K562 (cell line): Measurements from ENCODE around the gene HAUS7. TPM values are rescaled to one million over a fixed set of nuclear protein-coding genes. Genes with fewer than 3 reads are reported as not detected.

Source experiments
- ATAC-seq: fragments of 200-7000 bp; cut with Tn5 transposase; 3 replicates; pipeline ENCODE4 v1.9.1; 2020; ENCODE audit warnings: moderate library complexity
- BruUV-seq: library from RNA; stranded (reverse); fragments of 400-500 nt; replicated peaks from 2 replicates; lab custom pipeline; 2021; lab: Mats Ljungman, UMichigan
- CTCF ChIA-PET: fragments of 300-600 bp; formaldehyde crosslinking; extraction: SDS; loops from one replicate; lab custom pipeline; 2021; ENCODE audit warnings: low intra/inter-chr PET ratio; lab: Yijun Ruan, JAX
- POLR2A ChIA-PET: fragments of 300-600, 350-650 bp; sonication (Branson Sonifier 250); formaldehyde crosslinking; extraction: SDS; loops from one replicate; lab custom pipeline; 2021; ENCODE audit warnings: antibody characterized with exemption, inconsistent platforms; lab: Yijun Ruan, JAX
- DNase-seq, 4 experiments: peaks; one replicate each; pipeline versions ENCODE4 v3.0.0 to v3.0.0-alpha.2; 2011 to 2018; ENCODE audit warnings: low spot score in 3 of 4, mixed read lengths in 3 of 4; ENCODE audit errors: extremely low read depth in 1 of 4
- FAIRE-seq: peaks from 2 replicates; lab custom pipeline; 2011; peaks lifted over from hg19 to GRCh38; lab: Jason Lieb, UNC
- H2AFZ ChIP-seq: 2 replicates; pipeline ENCODE4 v1.6.0; 2011; ENCODE audit warnings: low read depth, low read length, control low read depth, inconsistent platforms
- H3K27ac ChIP-seq: fragments of 200-600 bp; 3 replicates; pipeline ENCODE4 v1.8.0; 2011; ENCODE audit warnings: low read depth, mild to moderate bottlenecking, control low read depth, inconsistent platforms, low read length, moderate library complexity, mixed read lengths; ENCODE audit errors: extremely low read depth
- H3K27me3 ChIP-seq, 2 experiments: fragments of 300-600 bp in 1 of 2; 2 replicates in 1 of 2; 3 replicates in 1 of 2; pipeline versions ENCODE4 v1.6.0 to v1.8.0; 2011; ENCODE audit warnings: inconsistent platforms in 2 of 2, low read length in 2 of 2, mild to moderate bottlenecking in 1 of 2, mixed read lengths in 1 of 2, moderate library complexity in 1 of 2; ENCODE audit not compliant: control insufficient read depth in 2 of 2, insufficient read depth in 2 of 2
- H3K36me3 ChIP-seq: fragments of 300-600 bp; 3 replicates; pipeline ENCODE4 v1.8.0; 2011; ENCODE audit warnings: mild to moderate bottlenecking, low read length, inconsistent platforms; ENCODE audit not compliant: control insufficient read depth, insufficient read depth
- H3K4me1 ChIP-seq, 2 experiments: fragments of 200-600 bp in 1 of 2; replicated peaks in 1 of 2; 2 replicates in 1 of 2; 3 replicates in 1 of 2; pipeline versions ENCODE4 v1.5.1 to v1.8.0; 2011; ENCODE audit warnings: inconsistent platforms in 2 of 2, low read length in 2 of 2, mild to moderate bottlenecking in 1 of 2, mixed read lengths in 1 of 2, moderate library complexity in 1 of 2; ENCODE audit not compliant: control insufficient read depth in 2 of 2, insufficient read depth in 2 of 2
- H3K4me2 ChIP-seq: 2 replicates; pipeline ENCODE4 v1.6.1; 2011; ENCODE audit warnings: low read length, control low read depth, inconsistent platforms, mixed read lengths; ENCODE audit not compliant: insufficient read depth
- H3K4me3 ChIP-seq: fragments of 200-600 bp; sonication (generic), shearing (Covaris generic); 2 replicates; pipeline ENCODE4 v1.5.1; 2016; ENCODE audit warnings: control low read depth, inconsistent platforms
- H3K79me2 ChIP-seq: fragments of 200-600 bp; 3 replicates; pipeline ENCODE4 v1.8.0; 2011; ENCODE audit warnings: low read length, inconsistent platforms; ENCODE audit not compliant: control insufficient read depth, insufficient read depth
- H3K9ac ChIP-seq, 2 experiments: 2 replicates each; pipeline versions ENCODE4 v1.6.0 to v1.6.1; 2011; ENCODE audit warnings: low read depth in 2 of 2, low read length in 2 of 2, control low read depth in 1 of 2, inconsistent platforms in 1 of 2, mild to moderate bottlenecking in 1 of 2, mixed read lengths in 1 of 2; ENCODE audit not compliant: insufficient read depth in 1 of 2
- H3K9me1 ChIP-seq: one replicate; pipeline ENCODE4 v1.6.0; 2011; ENCODE audit warnings: inconsistent platforms, mild to moderate bottlenecking, low read length, moderate library complexity; ENCODE audit not compliant: control insufficient read depth, insufficient read depth
- H3K9me3 ChIP-seq: replicated peaks from 2 replicates; pipeline ENCODE4 v1.5.1; 2011; ENCODE audit warnings: low read depth, low read length, inconsistent platforms; ENCODE audit not compliant: control insufficient read depth, insufficient read depth
- H4K20me1 ChIP-seq: replicated peaks from 2 replicates; pipeline ENCODE4 v1.6.1; 2011; ENCODE audit warnings: low read length, inconsistent platforms, mixed read lengths; ENCODE audit not compliant: control insufficient read depth, insufficient read depth
- CEBPB ChIP-seq: fragments of 450-650 bp; IDR thresholded peaks from 2 replicates; pipeline ENCODE4 v1.6.1; 2016; ENCODE audit warnings: missing genetic modification characterization, missing compliant biosample characterization
- FUS ChIP-seq: fragments of 200-400 bp; formaldehyde crosslinking; optimal IDR thresholded peaks from 2 replicates; pipeline ENCODE3; 2017; ENCODE audit warnings: low read depth, low read length
- KDM5B ChIP-seq: fragments of 200-600 bp; sonication (generic); IDR thresholded peaks from 2 replicates; pipeline ENCODE4 v1.6.1; 2012; ENCODE audit warnings: low read depth, mild to moderate bottlenecking, moderate library complexity, low read length, control low read depth, inconsistent platforms; ENCODE audit not compliant: insufficient replicate concordance
- NONO ChIP-seq, 2 experiments: fragments of 200-400 bp in 1 of 2; fragments of 450-650 bp in 1 of 2; formaldehyde crosslinking in 1 of 2; IDR thresholded peaks; 2 replicates each; pipeline ENCODE4 v1.6.1; 2017; ENCODE audit warnings: low read depth in 2 of 2, mild to moderate bottlenecking in 2 of 2, moderate library complexity in 2 of 2, low read length in 1 of 2
- SUPT5H ChIP-seq: fragments of 450-650 bp; IDR thresholded peaks from 2 replicates; pipeline ENCODE4 v1.6.1; 2016
- WGBS: fragments of 100-300 bp; shearing (Covaris generic); methylation state at CpG from one replicate; pipeline ENCODE4 v1.1.6; 2016; ENCODE audit warnings: low coverage, mixed read lengths; ENCODE audit not compliant: insufficient coverage; ENCODE audit errors: missing lambda C conversion rate; 5-methylcytosine and 5-hydroxymethylcytosine counted together
- in situ Hi-C: fragments of 300-500 bp; cut with MboI; formaldehyde crosslinking; loops from 4 replicates; pipeline ENCODE4 v1.15.0; 2018; ENCODE audit warnings: inconsistent platforms, mixed read lengths
- intact Hi-C: fragments of 100-400 bp; cut with micrococcal nuclease; formaldehyde crosslinking; loops from 2 replicates; pipeline ENCODE4 v1.14.2; 2022
- polyA plus RNA-seq, 8 experiments: library from polyadenylated mRNA; depleted of rRNA in 4 of 8; stranded (reverse) in 5 of 8; unstranded in 3 of 8; fragments of >200 nt; fragmentation: Nextera tagmentation in 2 of 8; fragmentation: Illumina TruSeq in 1 of 8; extraction: Ambion mirVana in 2 of 8; extraction: Trizol in 1 of 8; gene quantifications; 2 replicates each; pipeline versions ENCODE4 v1.2.1 to v1.2.3, GENCODE V29; 2011 to 2014; ENCODE audit warnings: inconsistent platforms in 1 of 8, missing spikeins in 1 of 8
- total RNA-seq, 7 experiments: library from RNA; depleted of rRNA in 6 of 7; stranded (reverse); fragments of >200 nt in 6 of 7; fragmentation: Illumina TruSeq in 2 of 7; extraction: Trizol in 2 of 7; gene quantifications; 2 replicates each; pipeline versions ENCODE4 v1.2.1 to v1.2.3, GENCODE V29; 2011 to 2021; ENCODE audit warnings: low replicate concordance in 1 of 7
- TF ChIP-seq, protein P1 (sequence below): sonication (generic); formaldehyde crosslinking; IDR thresholded peaks from 2 replicates; pipeline ENCODE4 v1.8.1; 2023; ENCODE audit warnings: missing genetic modification reagents, mild to moderate bottlenecking, borderline replicate concordance
- TF ChIP-seq, protein P2 (sequence below): fragments of 450-650 bp; conservative IDR thresholded peaks from 2 replicates; pipeline ENCODE4 v1.6.1; 2016; ENCODE audit warnings: missing genetic modification characterization, low read depth, mild to moderate bottlenecking, control low read depth, missing compliant biosample characterization

The HAUS7 gene
- total and polyA plus RNA-seq, 9 of the 15 experiments (the other 6 are each of a cell fraction or from before 2014, with no cell fraction given): 10.0 to 94.9 (median 48.8) TPM

DNA sequence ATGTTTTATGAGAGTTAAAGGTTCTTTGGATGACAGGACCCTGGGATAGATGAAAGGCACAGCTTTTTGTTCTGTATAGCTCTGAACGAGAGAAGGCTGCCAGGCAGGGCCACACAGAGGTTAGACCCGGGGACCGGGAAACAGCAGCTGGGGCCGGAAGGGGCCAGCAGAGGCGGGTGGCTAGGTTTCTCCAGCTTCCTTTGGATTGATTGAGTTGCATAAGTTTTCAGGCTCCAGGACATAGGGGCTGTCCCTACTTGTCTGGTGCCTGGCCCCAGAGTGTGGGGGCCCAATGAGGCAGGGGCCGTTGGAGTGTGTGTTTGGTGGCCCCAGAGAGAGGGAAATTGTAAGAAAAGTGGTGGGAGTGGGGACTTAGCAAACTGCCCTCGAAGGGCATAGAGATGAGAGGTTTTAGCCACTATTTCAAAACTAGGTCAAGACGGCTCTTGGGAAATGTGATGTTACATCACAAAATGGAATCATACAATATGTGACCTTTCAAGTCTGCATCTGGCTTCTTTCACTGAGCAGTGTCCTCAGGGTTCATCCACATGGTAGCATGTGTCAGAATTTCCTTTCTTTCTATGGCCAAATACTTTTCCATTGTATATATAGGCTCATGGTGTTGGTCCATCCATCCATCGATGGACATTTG lies 55.4 kb downstream of the HAUS7 start:
- no peaks in the 10 kb centered on the region for H4K20me1 ChIP-seq
- 85% methylated on average over 3 of the region's 9 CpGs for WGBS
- H3K27me3 ChIP-seq: no peaks in the 10 kb centered on the region
- no peak overlapping the region for H2AFZ ChIP-seq
- in situ Hi-C loops: no loop called here
- TF ChIP-seq FUS (no peak), KDM5B (no peak), CEBPB (no peak), SUPT5H (no peak), NONO (IDR thresholded peaks at IDR 0.05; ENCODE audit: low read depth in 2 of 2, low read length in 1 of 2) (no peak)
- TF ChIP-seq, protein P1, sequence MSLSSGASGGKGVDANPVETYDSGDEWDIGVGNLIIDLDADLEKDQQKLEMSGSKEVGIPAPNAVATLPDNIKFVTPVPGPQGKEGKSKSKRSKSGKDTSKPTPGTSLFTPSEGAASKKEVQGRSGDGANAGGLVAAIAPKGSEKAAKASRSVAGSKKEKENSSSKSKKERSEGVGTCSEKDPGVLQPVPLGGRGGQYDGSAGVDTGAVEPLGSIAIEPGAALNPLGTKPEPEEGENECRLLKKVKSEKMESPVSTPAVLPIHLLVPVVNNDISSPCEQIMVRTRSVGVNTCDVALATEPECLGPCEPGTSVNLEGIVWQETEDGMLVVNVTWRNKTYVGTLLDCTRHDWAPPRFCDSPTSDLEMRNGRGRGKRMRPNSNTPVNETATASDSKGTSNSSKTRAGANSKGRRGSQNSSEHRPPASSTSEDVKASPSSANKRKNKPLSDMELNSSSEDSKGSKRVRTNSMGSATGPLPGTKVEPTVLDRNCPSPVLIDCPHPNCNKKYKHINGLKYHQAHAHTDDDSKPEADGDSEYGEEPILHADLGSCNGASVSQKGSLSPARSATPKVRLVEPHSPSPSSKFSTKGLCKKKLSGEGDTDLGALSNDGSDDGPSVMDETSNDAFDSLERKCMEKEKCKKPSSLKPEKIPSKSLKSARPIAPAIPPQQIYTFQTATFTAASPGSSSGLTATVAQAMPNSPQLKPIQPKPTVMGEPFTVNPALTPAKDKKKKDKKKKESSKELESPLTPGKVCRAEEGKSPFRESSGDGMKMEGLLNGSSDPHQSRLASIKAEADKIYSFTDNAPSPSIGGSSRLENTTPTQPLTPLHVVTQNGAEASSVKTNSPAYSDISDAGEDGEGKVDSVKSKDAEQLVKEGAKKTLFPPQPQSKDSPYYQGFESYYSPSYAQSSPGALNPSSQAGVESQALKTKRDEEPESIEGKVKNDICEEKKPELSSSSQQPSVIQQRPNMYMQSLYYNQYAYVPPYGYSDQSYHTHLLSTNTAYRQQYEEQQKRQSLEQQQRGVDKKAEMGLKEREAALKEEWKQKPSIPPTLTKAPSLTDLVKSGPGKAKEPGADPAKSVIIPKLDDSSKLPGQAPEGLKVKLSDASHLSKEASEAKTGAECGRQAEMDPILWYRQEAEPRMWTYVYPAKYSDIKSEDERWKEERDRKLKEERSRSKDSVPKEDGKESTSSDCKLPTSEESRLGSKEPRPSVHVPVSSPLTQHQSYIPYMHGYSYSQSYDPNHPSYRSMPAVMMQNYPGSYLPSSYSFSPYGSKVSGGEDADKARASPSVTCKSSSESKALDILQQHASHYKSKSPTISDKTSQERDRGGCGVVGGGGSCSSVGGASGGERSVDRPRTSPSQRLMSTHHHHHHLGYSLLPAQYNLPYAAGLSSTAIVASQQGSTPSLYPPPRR (CRISPR knock-in tag): no peak
- TF ChIP-seq, protein P2, sequence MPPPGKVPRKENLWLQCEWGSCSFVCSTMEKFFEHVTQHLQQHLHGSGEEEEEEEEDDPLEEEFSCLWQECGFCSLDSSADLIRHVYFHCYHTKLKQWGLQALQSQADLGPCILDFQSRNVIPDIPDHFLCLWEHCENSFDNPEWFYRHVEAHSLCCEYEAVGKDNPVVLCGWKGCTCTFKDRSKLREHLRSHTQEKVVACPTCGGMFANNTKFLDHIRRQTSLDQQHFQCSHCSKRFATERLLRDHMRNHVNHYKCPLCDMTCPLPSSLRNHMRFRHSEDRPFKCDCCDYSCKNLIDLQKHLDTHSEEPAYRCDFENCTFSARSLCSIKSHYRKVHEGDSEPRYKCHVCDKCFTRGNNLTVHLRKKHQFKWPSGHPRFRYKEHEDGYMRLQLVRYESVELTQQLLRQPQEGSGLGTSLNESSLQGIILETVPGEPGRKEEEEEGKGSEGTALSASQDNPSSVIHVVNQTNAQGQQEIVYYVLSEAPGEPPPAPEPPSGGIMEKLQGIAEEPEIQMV (tag): no peak
- TF ChIP-seq, all 486 proteins: peak for 0
- intact Hi-C loops: no loop called here
- H3K9ac ChIP-seq: no peak overlapping the region
- no peak for DNase-seq
- no peak for ATAC-seq
- no peak overlapping the region for H3K27ac ChIP-seq
- POLR2A ChIA-PET: interaction anchor here (0.7 kb wide), 1 partner anchor 34 kb away, joined by 5 read pairs; no protein-coding TSS in a partner anchor
- CTCF ChIA-PET: no interaction called here
- BruUV-seq: no TSS peak
- peaks cover 14% of the 10 kb centered on the region for H3K79me2 ChIP-seq
- H3K9me3 ChIP-seq: no peaks in the 10 kb centered on the region
- peaks cover 2% of the 10 kb centered on the region for H3K9me1 ChIP-seq
- peaks cover 22 to 40% of the 10 kb centered on the region in 2 experiments for H3K4me1 ChIP-seq
- no peak for FAIRE-seq
- H3K4me2 ChIP-seq: no peak overlapping the region
- no peak overlapping the region for H3K4me3 ChIP-seq
- H3K36me3 ChIP-seq: peaks cover 8% of the 10 kb centered on the region; the same call in 1 of the 3 replicates
